Measurements from ENCODE around the gene CUTA.

- TF ChIP-seq EZH2phosphoT487 (IDR thresholded peaks at IDR 0.05; ENCODE audit: borderline replicate concordance, low read depth) (no peak), CTCF (IDR thresholded peaks at IDR 0.05) (no peak), YY1 (IDR thresholded peaks at IDR 0.05; ENCODE audit: low read depth) (no peak)
These were observed 24.9 kb downstream of the CUTA start for GRCh38 chr6:33392979-33393378.

Measured in SK-N-SH (cell line).